Right atrium auricular region (tissue), 2 donors: ENCODE measurements around the gene POLR2M. TPM values are rescaled to one million over a fixed set of nuclear protein-coding genes. Genes with fewer than 3 reads are reported as not detected.

Experiments used
- DNase-seq: peaks from one replicate; pipeline ENCODE4 v3.0.0-alpha.2; 2019; ENCODE audit warnings: low spot score
- H3K27ac ChIP-seq, 2 donors: fragments of 200-600 bp; sonication (generic); 1 replicate in 1 of 2; 2 replicates in 1 of 2; pipeline ENCODE4 v1.5.1; 2016 to 2019
- H3K27me3 ChIP-seq, 2 donors: fragments of 200-600 bp; sonication (generic); one replicate each; pipeline versions ENCODE4 v1.5.1 to v1.6.0; 2017 to 2019
- H3K36me3 ChIP-seq: fragments of 200-600 bp; sonication (generic); one replicate; pipeline ENCODE4 v1.5.1; 2016
- H3K4me1 ChIP-seq, 2 donors: fragments of 200-600 bp; sonication (generic); one replicate each; pipeline versions ENCODE4 v1.5.1 to v1.6.0; 2017 to 2019
- H3K4me3 ChIP-seq, 2 donors: fragments of 200-600 bp; sonication (generic); 1 replicate in 1 of 2; 2 replicates in 1 of 2; pipeline ENCODE4 v1.5.1; 2017 to 2019; ENCODE audit warnings: mild to moderate bottlenecking in 1 of 2, moderate library complexity in 1 of 2
- H3K9me3 ChIP-seq, 2 donors: fragments of 200-600 bp; sonication (generic); one replicate each; pipeline ENCODE4 v1.5.1; 2019
- CTCF ChIP-seq, 2 donors: fragments of 200-600 bp; sonication (generic); IDR thresholded peaks; one replicate each; pipeline ENCODE4 v1.5.1; 2019; ENCODE audit warnings: antibody characterized with exemption in 2 of 2
- total RNA-seq, 2 donors: library from RNA; depleted of rRNA; stranded (reverse); fragments of >200 nt; gene quantifications; one replicate each; pipeline ENCODE4 v1.1.0, GENCODE V29; 2016

Gene POLR2M
- total RNA-seq, 2 donors from 2014 or later: 68.0 to 97.5 TPM

GRCh38 chr15:57720867-57721266 lies 14.4 kb downstream of the POLR2M start:
- no peak for TF ChIP-seq CTCF (IDR thresholded peaks at IDR 0.05)
- Histone ChIP-seq H3K4me3 (no peak overlapping the region), H3K4me1 (no peaks in the 10 kb centered on the region), H3K27ac (no peak overlapping the region), H3K36me3 (peaks cover 19% of the 10 kb centered on the region), H3K27me3 (no peaks in the 10 kb centered on the region), H3K9me3 (peaks cover 0 to 6% of the 10 kb centered on the region in 2 donors)
- DNase-seq: no peak

- Histone ChIP-seq H3K4me1 (no peaks in the 10 kb centered on the region), H3K27me3 (no peaks in the 10 kb centered on the region), H3K36me3 (no peaks in the 10 kb centered on the region), H3K4me3 (no peak overlapping the region), H3K27ac (no peak overlapping the region), H3K9me3 (peaks cover 0 to 6% of the 10 kb centered on the region in 2 donors)
- no peak for TF ChIP-seq CTCF (IDR thresholded peaks at IDR 0.05)
- DNase-seq: no peak
Observed at GRCh38 chr15:57726411-57726810, 19.9 kb downstream of the POLR2M start.

- no peaks in the 10 kb centered on the region for H3K36me3 ChIP-seq
- peaks cover 0 to 6% of the 10 kb centered on the region in 2 donors for H3K9me3 ChIP-seq
- no peaks in the 10 kb centered on the region for H3K4me1 ChIP-seq
- no peak for TF ChIP-seq CTCF (IDR thresholded peaks at IDR 0.05)
- no peak overlapping the region for H3K27ac ChIP-seq
- H3K27me3 ChIP-seq: no peaks in the 10 kb centered on the region
- no peak overlapping the region for H3K4me3 ChIP-seq
- DNase-seq: no peak
Observed at GRCh38 chr15:57727031-57727430, 20.5 kb downstream of the POLR2M start.

- no peaks in the 10 kb centered on the region for H3K36me3 ChIP-seq
- TF ChIP-seq CTCF (IDR thresholded peaks at IDR 0.05): no peak
- peaks cover 0 to 8% of the 10 kb centered on the region in 2 donors for H3K4me1 ChIP-seq
- H3K4me3 ChIP-seq: no peak overlapping the region
- H3K9me3 ChIP-seq: peaks cover 0 to 6% of the 10 kb centered on the region in 2 donors
- no peak overlapping the region for H3K27ac ChIP-seq
- H3K27me3 ChIP-seq: no peaks in the 10 kb centered on the region
- no peak for DNase-seq
Observed at GRCh38 chr15:57728436-57728835, 21.9 kb downstream of the POLR2M start.

- no peak for DNase-seq
- no peak for TF ChIP-seq CTCF (IDR thresholded peaks at IDR 0.05)
- Histone ChIP-seq H3K27ac (no peak overlapping the region), H3K4me3 (no peak overlapping the region), H3K9me3 (no peaks in the 10 kb centered on the region), H3K4me1 (peaks cover 0 to 8% of the 10 kb centered on the region in 2 donors), H3K27me3 (no peaks in the 10 kb centered on the region), H3K36me3 (no peaks in the 10 kb centered on the region)
Observed at GRCh38 chr15:57730876-57731275, 24.4 kb downstream of the POLR2M start.

GRCh38 chr15:57731530-57732103 lies 25.1 kb downstream of the POLR2M start:
- Histone ChIP-seq H3K4me1 (peaks cover 0 to 8% of the 10 kb centered on the region in 2 donors), H3K27me3 (no peaks in the 10 kb centered on the region), H3K27ac (no peak overlapping the region), H3K4me3 (no peak overlapping the region), H3K36me3 (no peaks in the 10 kb centered on the region), H3K9me3 (no peaks in the 10 kb centered on the region)
- no peak for DNase-seq
- TF ChIP-seq CTCF (IDR thresholded peaks at IDR 0.05): no peak
